ENCODE measurements around the gene CHI3L1. TPM values are rescaled to one million over a fixed set of nuclear protein-coding genes. Genes with fewer than 3 reads are reported as not detected.
A peak's percentile ranks its signal among the peaks of the same experiment; 100 is the strongest.

Gene CHI3L1
- total and polyA plus RNA-seq, 2 experiments from 2014 or later = 0.22 to 0.23 TPM

- Histone ChIP-seq H3K4me1 (ENCODE audit: insufficient read depth) (no peaks in the 10 kb centered on the region), H3K27ac (no peak overlapping the region)
- in situ Hi-C loops (cut with MboI) = no loop called here
Observed at GRCh38 chr1:203135636-203136305, 50.7 kb downstream of the CHI3L1 start.

GRCh38 chr1:203133970-203134725, 52.4 kb downstream of the CHI3L1 start:
- in situ Hi-C loops (cut with MboI) = no loop called here
- Histone ChIP-seq H3K9ac (no peak overlapping the region), H3K27me3 (replicated peaks; ENCODE audit: insufficient read depth) (no peaks in the 10 kb centered on the region), H3K4me2 (ENCODE audit: unreplicated experiment) (no peak overlapping the region), H3K4me1 (ENCODE audit: insufficient read depth) (no peaks in the 10 kb centered on the region), H3K9me3 (ENCODE audit: low read depth) (no peaks in the 10 kb centered on the region), H4K20me1 (ENCODE audit: insufficient read depth) (no peaks in the 10 kb centered on the region), H3K4me3 (no peak overlapping the region), H3F3A (ENCODE audit: insufficient read depth) (no peaks in the 10 kb centered on the region), H3K36me3 (ENCODE audit: low read depth) (no peaks in the 10 kb centered on the region), H3K79me2 (ENCODE audit: insufficient read depth) (no peaks in the 10 kb centered on the region), H2AFZ (no peak overlapping the region), H3K27ac (no peak overlapping the region), H3K9me2 (ENCODE audit: insufficient read depth) (no peaks in the 10 kb centered on the region)
- DNase-seq = peak; percentile 51
- WGBS, 2 experiments (ENCODE audit: low coverage in 1 of 2, low lambda C conversion rate in 2 of 2, missing lambda C conversion rate in 2 of 2) = 75 to 76% methylated on average over 12 of the region's 12 CpGs
- TF ChIP-seq EZH2phosphoT487 (IDR thresholded peaks at IDR 0.05; ENCODE audit: insufficient read depth, low read depth) = no peak
- TF ChIP-seq EZH2 (IDR thresholded peaks at IDR 0.05; ENCODE audit: insufficient read depth, poor library complexity, severe bottlenecking) = no peak

More at GRCh38 chr1:203135636-203136305, 50.7 kb downstream of the CHI3L1 start:
- Histone ChIP-seq H3F3A (ENCODE audit: insufficient read depth) (no peaks in the 10 kb centered on the region), H3K9me2 (ENCODE audit: insufficient read depth) (no peaks in the 10 kb centered on the region), H3K4me2 (ENCODE audit: unreplicated experiment) (no peak overlapping the region), H4K20me1 (ENCODE audit: insufficient read depth) (no peaks in the 10 kb centered on the region), H2AFZ (no peak overlapping the region), H3K4me3 (no peak overlapping the region), H3K9me3 (ENCODE audit: low read depth) (no peaks in the 10 kb centered on the region), H3K36me3 (ENCODE audit: low read depth) (no peaks in the 10 kb centered on the region), H3K27me3 (replicated peaks; ENCODE audit: insufficient read depth) (no peaks in the 10 kb centered on the region), H3K79me2 (ENCODE audit: insufficient read depth) (no peaks in the 10 kb centered on the region), H3K9ac (no peak overlapping the region)
- no peak for DNase-seq
- TF ChIP-seq EZH2phosphoT487 (IDR thresholded peaks at IDR 0.05; ENCODE audit: insufficient read depth, low read depth) (no peak), EZH2 (IDR thresholded peaks at IDR 0.05; ENCODE audit: insufficient read depth, poor library complexity, severe bottlenecking) (no peak)
- WGBS, 2 experiments (ENCODE audit: low coverage in 1 of 2, low lambda C conversion rate in 2 of 2, missing lambda C conversion rate in 2 of 2) = 66 to 67% methylated on average over 8 of the region's 8 CpGs

- H3K4me2 ChIP-seq (ENCODE audit: unreplicated experiment) = no peak overlapping the region
- H3F3A ChIP-seq (ENCODE audit: insufficient read depth) = peaks cover 4% of the 10 kb centered on the region; the same call in 1 of the 2 replicates
- no peaks in the 10 kb centered on the region for H3K36me3 ChIP-seq (ENCODE audit: low read depth)
- TF ChIP-seq EZH2 (IDR thresholded peaks at IDR 0.05; ENCODE audit: insufficient read depth, poor library complexity, severe bottlenecking) (no peak), EZH2phosphoT487 (IDR thresholded peaks at IDR 0.05; ENCODE audit: insufficient read depth, low read depth) (no peak)
- no peaks in the 10 kb centered on the region for H3K9me3 ChIP-seq (ENCODE audit: low read depth)
- in situ Hi-C loops (cut with MboI) = no loop called here
- no peaks in the 10 kb centered on the region for H3K79me2 ChIP-seq (ENCODE audit: insufficient read depth)
- no peak overlapping the region for H3K9ac ChIP-seq
- no peaks in the 10 kb centered on the region for H3K9me2 ChIP-seq (ENCODE audit: insufficient read depth)
- WGBS, 2 experiments (ENCODE audit: low coverage in 1 of 2, low lambda C conversion rate in 2 of 2, missing lambda C conversion rate in 2 of 2) = 91 to 94% methylated on average over 9 of the region's 9 CpGs
- no peaks in the 10 kb centered on the region for H3K27me3 ChIP-seq (replicated peaks; ENCODE audit: insufficient read depth)
- H3K27ac ChIP-seq = no peak overlapping the region
- no peak overlapping the region for H2AFZ ChIP-seq
- DNase-seq = no peak
- H4K20me1 ChIP-seq (ENCODE audit: insufficient read depth) = no peaks in the 10 kb centered on the region
- no peak overlapping the region for H3K4me3 ChIP-seq
- H3K4me1 ChIP-seq (ENCODE audit: insufficient read depth) = peaks cover 13% of the 10 kb centered on the region
Observed at GRCh38 chr1:203131548-203132200, 54.8 kb downstream of the CHI3L1 start.

- H3K27me3 ChIP-seq (replicated peaks; ENCODE audit: insufficient read depth) = no peaks in the 10 kb centered on the region
- no peaks in the 10 kb centered on the region for H4K20me1 ChIP-seq (ENCODE audit: insufficient read depth)
- in situ Hi-C loops (cut with MboI) = no loop called here
- whole genome bisulfite sequencing, 2 experiments (ENCODE audit: low coverage in 1 of 2, low lambda C conversion rate in 2 of 2, missing lambda C conversion rate in 2 of 2) = 91% methylated on average over 3 of the region's 3 CpGs
- no peak overlapping the region for H3K4me2 ChIP-seq (ENCODE audit: unreplicated experiment)
- H3K9me2 ChIP-seq (ENCODE audit: insufficient read depth) = no peaks in the 10 kb centered on the region
- H3K36me3 ChIP-seq (ENCODE audit: low read depth) = no peaks in the 10 kb centered on the region
- no peak for TF ChIP-seq EZH2phosphoT487 (IDR thresholded peaks at IDR 0.05; ENCODE audit: insufficient read depth, low read depth)
- TF ChIP-seq EZH2 (IDR thresholded peaks at IDR 0.05; ENCODE audit: insufficient read depth, poor library complexity, severe bottlenecking) = no peak
- H3F3A ChIP-seq (ENCODE audit: insufficient read depth) = peaks cover 7% of the 10 kb centered on the region; the same call in 1 of the 2 replicates
- peaks cover 16% of the 10 kb centered on the region for H3K4me1 ChIP-seq (ENCODE audit: insufficient read depth)
- H2AFZ ChIP-seq = no peak overlapping the region
- H3K9ac ChIP-seq = no peak overlapping the region
- H3K9me3 ChIP-seq (ENCODE audit: low read depth) = no peaks in the 10 kb centered on the region
- DNase-seq = no peak
- no peaks in the 10 kb centered on the region for H3K79me2 ChIP-seq (ENCODE audit: insufficient read depth)
- H3K4me3 ChIP-seq = no peak overlapping the region
- no peak overlapping the region for H3K27ac ChIP-seq
Observed at GRCh38 chr1:203130358-203130985, 56.0 kb downstream of the CHI3L1 start.

Data from GM23248 (cell line).